Ovary (tissue), 9 donors: ENCODE measurements around the gene CCDC12. TPM values are rescaled to one million over a fixed set of nuclear protein-coding genes. Genes with fewer than 3 reads are reported as not detected.
A peak's percentile ranks its signal among the peaks of the same experiment; 100 is the strongest.

Experiments used
- DNase-seq, 5 donors: peaks; one replicate each; pipeline ENCODE4 v3.0.0-alpha.2; 2019 to 2020
- H3K27ac ChIP-seq, 2 donors: fragments of 200-600 bp; one replicate each; pipeline versions ENCODE4 v1.5.1 to v1.8.0; 2019 to 2022
- H3K27me3 ChIP-seq: fragments of 200-600 bp; one replicate; pipeline ENCODE4 v1.8.0; 2022
- H3K36me3 ChIP-seq: fragments of 200-600 bp; sonication (generic); one replicate; pipeline ENCODE4 v1.5.1; 2019
- H3K4me1 ChIP-seq: one replicate; pipeline ENCODE4 v1.8.1; 2013; ENCODE audit warnings: mild to moderate bottlenecking, moderate library complexity; ENCODE audit not compliant: insufficient read depth
- H3K4me3 ChIP-seq: fragments of 200-600 bp; sonication (generic); one replicate; pipeline ENCODE4 v1.5.1; 2017
- H3K9me3 ChIP-seq, 2 donors: fragments of 200-600 bp in 1 of 2; sonication (generic) in 1 of 2; one replicate each; pipeline versions ENCODE4 v1.5.1 to v1.8.1; 2013 to 2019; ENCODE audit warnings: mild to moderate bottlenecking in 1 of 2, moderate library complexity in 1 of 2
- EP300 ChIP-seq: sonication (generic); formaldehyde crosslinking; IDR thresholded peaks from one replicate; pipeline ENCODE4 v1.6.1; 2017; ENCODE audit warnings: antibody characterized with exemption
- POLR2A ChIP-seq: fragments of 450-650 bp; IDR thresholded peaks from one replicate; pipeline ENCODE4 v1.6.1; 2017; ENCODE audit warnings: antibody characterized with exemption, mild to moderate bottlenecking, moderate library complexity
- WGBS, 3 donors: extraction: QIAGEN DNeasy Blood & Tissue Kit in 1 of 3; methylation state at CpG; one replicate each; pipeline versions ENCODE4 v1.1.5 to v1.1.7; 2013 to 2017; 5-methylcytosine and 5-hydroxymethylcytosine counted together
- intact Hi-C, 4 donors: fragments of 100-400 bp; cut with DNase I; formaldehyde crosslinking; loops; one replicate each; pipeline versions ENCODE4 v1.11.0 to v1.15.1; 2022 to 2023
- polyA plus RNA-seq, 2 donors: library from polyadenylated mRNA; stranded (reverse); fragments of 200-250 nt in 1 of 2; fragments of 350-450 nt in 1 of 2; fragmentation: Illumina TruSeq in 1 of 2; extraction: RNeasy Lipid Tissue Mini Kit (QIAGEN cat#74804) in 1 of 2; gene quantifications; one replicate each; pipeline ENCODE4 v1.2.3, GENCODE V29; 2013 to 2014
- total RNA-seq, 7 donors: library from RNA; depleted of rRNA in 2 of 7; stranded (reverse); fragments of >200 nt in 2 of 7; fragmentation: NEBNext Ultra II Directional in 3 of 7; extraction: Animal tissue kit (Norgen Biotek cat#: 25700) in 3 of 7; gene quantifications; one replicate each; pipeline versions ENCODE4 v1.1.0 to v1.2.4, GENCODE V29; 2016 to 2023
- TF ChIP-seq, protein P1 (sequence below), 3 donors: fragments of 450-650 bp in 2 of 3; fragments of 200-600 bp in 1 of 3; IDR thresholded peaks; one replicate each; pipeline versions ENCODE4 v1.5.1 to v1.8.0; 2016 to 2022; ENCODE audit warnings: antibody characterized with exemption in 3 of 3, mild to moderate bottlenecking in 1 of 3
- donor health status: DM: no; HTN: no; CAD: no; lungs with moderate emphysema.
- donor health status: DM: no; HTN: no; CAD: no.
- donor health status: Bipolar disorder and iron deficiency.
- donor health status: DM: yes; HTN: yes; CAD: no.
- donor health status: DM: no; HTN: no; CAD: no.
- donor health status: DM: yes; HTN: yes; CAD: no.

The CCDC12 gene
- total and polyA plus RNA-seq, 9 donors = 32.2 to 66.7 (median 42.3) TPM

- Histone ChIP-seq H3K9me3 (no peaks in the 10 kb centered on the region), H3K27ac (peak overlapping the region in 1 of 2 donors; percentile 5), H3K27me3 (no peaks in the 10 kb centered on the region), H3K36me3 (no peaks in the 10 kb centered on the region), H3K4me1 (peaks cover 39% of the 10 kb centered on the region), H3K4me3 (no peak overlapping the region)
- TF ChIP-seq POLR2A (no peak), EP300 (no peak)
- TF ChIP-seq, protein P1, sequence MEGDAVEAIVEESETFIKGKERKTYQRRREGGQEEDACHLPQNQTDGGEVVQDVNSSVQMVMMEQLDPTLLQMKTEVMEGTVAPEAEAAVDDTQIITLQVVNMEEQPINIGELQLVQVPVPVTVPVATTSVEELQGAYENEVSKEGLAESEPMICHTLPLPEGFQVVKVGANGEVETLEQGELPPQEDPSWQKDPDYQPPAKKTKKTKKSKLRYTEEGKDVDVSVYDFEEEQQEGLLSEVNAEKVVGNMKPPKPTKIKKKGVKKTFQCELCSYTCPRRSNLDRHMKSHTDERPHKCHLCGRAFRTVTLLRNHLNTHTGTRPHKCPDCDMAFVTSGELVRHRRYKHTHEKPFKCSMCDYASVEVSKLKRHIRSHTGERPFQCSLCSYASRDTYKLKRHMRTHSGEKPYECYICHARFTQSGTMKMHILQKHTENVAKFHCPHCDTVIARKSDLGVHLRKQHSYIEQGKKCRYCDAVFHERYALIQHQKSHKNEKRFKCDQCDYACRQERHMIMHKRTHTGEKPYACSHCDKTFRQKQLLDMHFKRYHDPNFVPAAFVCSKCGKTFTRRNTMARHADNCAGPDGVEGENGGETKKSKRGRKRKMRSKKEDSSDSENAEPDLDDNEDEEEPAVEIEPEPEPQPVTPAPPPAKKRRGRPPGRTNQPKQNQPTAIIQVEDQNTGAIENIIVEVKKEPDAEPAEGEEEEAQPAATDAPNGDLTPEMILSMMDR (IDR thresholded peaks at IDR 0.05) = no peak
- 85 to 89% (median 88%) methylated on average over 7 of the region's 7 CpGs for WGBS, 3 donors
- DNase-seq = peak in 1 of 5 donors; percentile 21
- intact Hi-C loops = loop anchor here in 3 of 4 donors (5.0 to 10.0 kb wide), 2 partner anchors 41 to 389 kb away; partner anchors contain the start of genes CCDC12 (in 1 of the 3) and NBEAL2 (in 1 of the 3)
Measured at GRCh38 chr3:46935989-46936558, 40.5 kb downstream of the CCDC12 start.

DNA sequence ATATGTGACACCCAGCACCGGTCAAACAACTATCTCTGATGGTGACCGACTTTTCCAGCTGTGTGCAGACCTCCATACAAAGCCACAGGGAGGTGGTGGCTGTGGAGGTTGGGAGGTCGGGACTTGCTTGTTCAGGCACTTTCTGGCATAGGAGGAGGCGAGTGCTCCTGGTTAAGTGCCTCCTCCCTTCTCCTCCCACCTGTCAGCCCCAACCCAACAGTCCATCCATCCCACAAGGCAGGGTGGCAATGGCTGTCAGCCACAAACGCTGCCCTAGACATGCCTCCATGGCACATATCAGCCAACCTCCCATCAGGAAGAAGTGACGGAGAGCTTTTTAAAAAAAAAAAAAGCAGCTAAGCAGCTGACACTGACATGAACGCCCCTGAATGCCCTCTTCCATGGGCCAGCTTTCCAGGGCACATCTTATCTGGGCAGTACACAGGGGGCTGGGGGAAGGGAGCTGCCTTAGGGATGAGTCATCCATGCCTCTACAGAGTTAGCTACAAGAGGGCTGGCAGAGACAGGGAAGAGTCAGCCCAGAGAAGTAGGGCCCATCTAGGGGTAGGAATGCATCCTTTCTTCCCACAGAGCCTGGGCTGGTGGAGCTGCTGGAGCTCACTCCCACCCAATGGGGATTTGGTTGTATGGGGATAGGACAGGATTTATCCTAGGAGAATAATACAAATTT is 41.2 kb downstream of the CCDC12 start:
- WGBS, 3 donors = 50 to 51% (median 51%) methylated on average over 7 of the region's 7 CpGs
- Histone ChIP-seq H3K4me3 (no peak overlapping the region), H3K27ac (peak overlapping the region; percentile 22 to 70), H3K27me3 (no peaks in the 10 kb centered on the region), H3K36me3 (no peaks in the 10 kb centered on the region), H3K4me1 (peaks cover 46% of the 10 kb centered on the region), H3K9me3 (no peaks in the 10 kb centered on the region)
- no peak for TF ChIP-seq EP300
- TF ChIP-seq, protein P1 (IDR thresholded peaks at IDR 0.05) = peak; percentile 30 to 72 (median 65)
- no peak for TF ChIP-seq POLR2A
- intact Hi-C loops = loop anchor here in 3 of 4 donors (5.0 to 10.0 kb wide), 2 partner anchors 42 to 389 kb away; partner anchors contain the start of genes CCDC12 (in 1 of the 3) and NBEAL2 (in 1 of the 3)
- peak; percentile 78 to 87 (median 84) for DNase-seq

GRCh38 chr3:46934498-46935167 is 41.9 kb downstream of the CCDC12 start:
- Histone ChIP-seq H3K4me3 (no peak overlapping the region), H3K27ac (peak overlapping the region in 1 of 2 donors; percentile 70), H3K36me3 (no peaks in the 10 kb centered on the region), H3K4me1 (peaks cover 48% of the 10 kb centered on the region), H3K9me3 (no peaks in the 10 kb centered on the region), H3K27me3 (no peaks in the 10 kb centered on the region)
- peak; percentile 42 to 68 (median 61) for DNase-seq
- intact Hi-C loops = loop anchor here in 3 of 4 donors (5.0 to 10.0 kb wide), 2 partner anchors 43 to 390 kb away; partner anchors contain the start of genes CCDC12 (in 1 of the 3) and NBEAL2 (in 1 of the 3)
- TF ChIP-seq POLR2A (no peak), EP300 (no peak)
- TF ChIP-seq, protein P1 (IDR thresholded peaks at IDR 0.05) = no peak
- 75 to 87% (median 82%) methylated on average over 8 of the region's 8 CpGs for WGBS, 3 donors

- Histone ChIP-seq H3K4me1 (peaks cover 50% of the 10 kb centered on the region), H3K27ac (no peak overlapping the region), H3K4me3 (no peak overlapping the region), H3K27me3 (no peaks in the 10 kb centered on the region), H3K9me3 (no peaks in the 10 kb centered on the region), H3K36me3 (no peaks in the 10 kb centered on the region)
- intact Hi-C loops = loop anchor here in 2 of 4 donors (10.0 kb wide), 1 partner anchor 391 kb away; no protein-coding TSS in a partner anchor
- WGBS, 3 donors = 47 to 57% (median 55%) methylated on average over 2 of the region's 2 CpGs
- peak in 2 of 5 donors; percentile 57 for DNase-seq
- TF ChIP-seq POLR2A = no peak
Measured at GRCh38 chr3:46934072-46934471, 42.5 kb downstream of the CCDC12 start.
